GM20431 (cell line): ENCODE results near the gene NFATC2.

Experiments used
- in situ Hi-C: fragments of 300-500 bp; cut with MseI, MboI; formaldehyde crosslinking; loops from one replicate; pipeline ENCODE4 v1.15.0; 2020; ENCODE audit warnings: low sequenced_read_pairs; ENCODE audit not compliant: unreplicated experiment

The NFATC2 gene

GRCh38 chr20:51542571-51543421 lies at the start of gene NFATC2:
NFATC2 (minus strand) TSS chr20:51542719; CDS start chr20:51542499, 220 bp downstream.
- in situ Hi-C loops: no loop called here

GRCh38 chr20:51591871-51592270 lies 49.4 kb upstream of the NFATC2 start:
- in situ Hi-C loops: loop anchor here (10.0 kb wide), 1 partner anchor 217 kb away; no protein-coding TSS in a partner anchor

GRCh38 chr20:51588762-51589161 lies 46.2 kb upstream of the NFATC2 start:
- in situ Hi-C loops: no loop called here

- in situ Hi-C loops: no loop called here
Observed at GRCh38 chr20:51587145-51587544, 44.6 kb upstream of the NFATC2 start.

- in situ Hi-C loops: no loop called here
Observed at GRCh38 chr20:51586005-51586440, 43.5 kb upstream of the NFATC2 start.

GRCh38 chr20:51585148-51585547 lies 42.6 kb upstream of the NFATC2 start:
- in situ Hi-C loops: no loop called here

- in situ Hi-C loops: no loop called here
Observed at GRCh38 chr20:51584737-51585136, 42.2 kb upstream of the NFATC2 start.

GRCh38 chr20:51584116-51584515 lies 41.6 kb upstream of the NFATC2 start:
- in situ Hi-C loops: no loop called here

- in situ Hi-C loops: no loop called here
Observed at GRCh38 chr20:51583499-51583898, 41.0 kb upstream of the NFATC2 start.

GRCh38 chr20:51583073-51583472 lies 40.6 kb upstream of the NFATC2 start:
- in situ Hi-C loops: no loop called here

GRCh38 chr20:51581571-51581970 lies 39.1 kb upstream of the NFATC2 start:
- in situ Hi-C loops: no loop called here

GRCh38 chr20:51579137-51579536 lies 36.6 kb upstream of the NFATC2 start:
- in situ Hi-C loops: no loop called here

- in situ Hi-C loops: no loop called here
Observed at GRCh38 chr20:51578145-51578459, 35.6 kb upstream of the NFATC2 start.

GRCh38 chr20:51577432-51578144 lies 35.1 kb upstream of the NFATC2 start:
- in situ Hi-C loops: no loop called here

- in situ Hi-C loops: no loop called here
Observed at GRCh38 chr20:51575486-51575885, 33.0 kb upstream of the NFATC2 start.

GRCh38 chr20:51574248-51575033 lies 31.9 kb upstream of the NFATC2 start:
- in situ Hi-C loops: no loop called here

GRCh38 chr20:51573576-51574243 lies 31.2 kb upstream of the NFATC2 start:
- in situ Hi-C loops: no loop called here

GRCh38 chr20:51571460-51571794 lies 28.9 kb upstream of the NFATC2 start:
- in situ Hi-C loops: no loop called here

- in situ Hi-C loops: no loop called here
Observed at GRCh38 chr20:51570739-51571459, 28.4 kb upstream of the NFATC2 start.
